T-helper 1 cell treated with Interleukin-12 subunit alpha and Interleukin-12 subunit beta and Interleukin-4 antibody, amounts not matched to agents 30 μg/mL and 1 μg/mL, for 36 hours (primary cell): ENCODE measurements around the gene SOX8.

Source experiments
- H3K27ac Mint-ChIP-seq: one replicate; pipeline ENCODE4 v1.8.0; 2021; ENCODE audit warnings: mild to moderate bottlenecking, mixed read lengths
- H3K27me3 Mint-ChIP-seq: one replicate; pipeline ENCODE4 v1.8.0; 2021; ENCODE audit warnings: low read depth, mixed read lengths
- H3K36me3 Mint-ChIP-seq: one replicate; pipeline ENCODE4 v1.8.0; 2021; ENCODE audit warnings: low read depth, mixed read lengths
- H3K4me1 Mint-ChIP-seq: one replicate; pipeline ENCODE4 v1.8.0; 2021; ENCODE audit warnings: low read depth, mixed read lengths
- H3K4me3 Mint-ChIP-seq: one replicate; pipeline ENCODE4 v1.8.0; 2021; ENCODE audit warnings: mild to moderate bottlenecking, moderate library complexity, mixed read lengths
- H3K9me3 Mint-ChIP-seq: one replicate; pipeline ENCODE4 v1.8.0; 2021; ENCODE audit warnings: mixed read lengths

SOX8 gene

GRCh38 chr16:1035066-1035415 lies 53.5 kb downstream of the SOX8 start:
- Mint-ChIP-seq H3K36me3 (no peaks in the 10 kb centered on the region), H3K9me3 (no peaks in the 10 kb centered on the region), H3K27ac (no peak overlapping the region), H3K4me1 (no peaks in the 10 kb centered on the region), H3K27me3 (no peaks in the 10 kb centered on the region), H3K4me3 (no peak overlapping the region)

GRCh38 chr16:1036166-1036565 lies 54.6 kb downstream of the SOX8 start:
- no peaks in the 10 kb centered on the region for H3K4me1 Mint-ChIP-seq
- no peaks in the 10 kb centered on the region for H3K27me3 Mint-ChIP-seq
- no peaks in the 10 kb centered on the region for H3K9me3 Mint-ChIP-seq
- no peak overlapping the region for H3K27ac Mint-ChIP-seq
- H3K4me3 Mint-ChIP-seq: no peak overlapping the region
- H3K36me3 Mint-ChIP-seq: no peaks in the 10 kb centered on the region
